K562 (cell line): ENCODE measurements around the gene GPC1. TPM values are rescaled to one million over a fixed set of nuclear protein-coding genes. Genes with fewer than 3 reads are reported as not detected.

ENCODE experiments used
- ATAC-seq: fragments of 200-7000 bp; cut with Tn5 transposase; 3 replicates; pipeline ENCODE4 v1.9.1; 2020; ENCODE audit warnings: moderate library complexity
- BruUV-seq: library from RNA; stranded (reverse); fragments of 400-500 nt; replicated peaks from 2 replicates; lab custom pipeline; 2021; lab: Mats Ljungman, UMichigan
- CTCF ChIA-PET: fragments of 300-600 bp; formaldehyde crosslinking; extraction: SDS; loops from one replicate; lab custom pipeline; 2021; ENCODE audit warnings: low intra/inter-chr PET ratio; lab: Yijun Ruan, JAX
- POLR2A ChIA-PET: fragments of 300-600, 350-650 bp; sonication (Branson Sonifier 250); formaldehyde crosslinking; extraction: SDS; loops from one replicate; lab custom pipeline; 2021; ENCODE audit warnings: antibody characterized with exemption, inconsistent platforms; lab: Yijun Ruan, JAX
- DNase-seq, 4 experiments: peaks; one replicate each; pipeline versions ENCODE4 v3.0.0 to v3.0.0-alpha.2; 2011 to 2018; ENCODE audit warnings: low spot score in 3 of 4, mixed read lengths in 3 of 4; ENCODE audit errors: extremely low read depth in 1 of 4
- FAIRE-seq: peaks from 2 replicates; lab custom pipeline; 2011; peaks lifted over from hg19 to GRCh38; lab: Jason Lieb, UNC
- H2AFZ ChIP-seq: 2 replicates; pipeline ENCODE4 v1.6.0; 2011; ENCODE audit warnings: low read depth, low read length, control low read depth, inconsistent platforms
- H3K27ac ChIP-seq: fragments of 200-600 bp; 3 replicates; pipeline ENCODE4 v1.8.0; 2011; ENCODE audit warnings: low read depth, mild to moderate bottlenecking, control low read depth, inconsistent platforms, low read length, moderate library complexity, mixed read lengths; ENCODE audit errors: extremely low read depth
- H3K27me3 ChIP-seq, 2 experiments: fragments of 300-600 bp in 1 of 2; 2 replicates in 1 of 2; 3 replicates in 1 of 2; pipeline versions ENCODE4 v1.6.0 to v1.8.0; 2011; ENCODE audit warnings: inconsistent platforms in 2 of 2, low read length in 2 of 2, mild to moderate bottlenecking in 1 of 2, mixed read lengths in 1 of 2, moderate library complexity in 1 of 2; ENCODE audit not compliant: control insufficient read depth in 2 of 2, insufficient read depth in 2 of 2
- H3K36me3 ChIP-seq: fragments of 300-600 bp; 3 replicates; pipeline ENCODE4 v1.8.0; 2011; ENCODE audit warnings: mild to moderate bottlenecking, low read length, inconsistent platforms; ENCODE audit not compliant: control insufficient read depth, insufficient read depth
- H3K4me1 ChIP-seq, 2 experiments: fragments of 200-600 bp in 1 of 2; replicated peaks in 1 of 2; 2 replicates in 1 of 2; 3 replicates in 1 of 2; pipeline versions ENCODE4 v1.5.1 to v1.8.0; 2011; ENCODE audit warnings: inconsistent platforms in 2 of 2, low read length in 2 of 2, mild to moderate bottlenecking in 1 of 2, mixed read lengths in 1 of 2, moderate library complexity in 1 of 2; ENCODE audit not compliant: control insufficient read depth in 2 of 2, insufficient read depth in 2 of 2
- H3K4me2 ChIP-seq: 2 replicates; pipeline ENCODE4 v1.6.1; 2011; ENCODE audit warnings: low read length, control low read depth, inconsistent platforms, mixed read lengths; ENCODE audit not compliant: insufficient read depth
- H3K4me3 ChIP-seq: fragments of 200-600 bp; sonication (generic), shearing (Covaris generic); 2 replicates; pipeline ENCODE4 v1.5.1; 2016; ENCODE audit warnings: control low read depth, inconsistent platforms
- H3K79me2 ChIP-seq: fragments of 200-600 bp; 3 replicates; pipeline ENCODE4 v1.8.0; 2011; ENCODE audit warnings: low read length, inconsistent platforms; ENCODE audit not compliant: control insufficient read depth, insufficient read depth
- H3K9ac ChIP-seq, 2 experiments: 2 replicates each; pipeline versions ENCODE4 v1.6.0 to v1.6.1; 2011; ENCODE audit warnings: low read depth in 2 of 2, low read length in 2 of 2, control low read depth in 1 of 2, inconsistent platforms in 1 of 2, mild to moderate bottlenecking in 1 of 2, mixed read lengths in 1 of 2; ENCODE audit not compliant: insufficient read depth in 1 of 2
- H3K9me1 ChIP-seq: one replicate; pipeline ENCODE4 v1.6.0; 2011; ENCODE audit warnings: inconsistent platforms, mild to moderate bottlenecking, low read length, moderate library complexity; ENCODE audit not compliant: control insufficient read depth, insufficient read depth
- H3K9me3 ChIP-seq: replicated peaks from 2 replicates; pipeline ENCODE4 v1.5.1; 2011; ENCODE audit warnings: low read depth, low read length, inconsistent platforms; ENCODE audit not compliant: control insufficient read depth, insufficient read depth
- H4K20me1 ChIP-seq: replicated peaks from 2 replicates; pipeline ENCODE4 v1.6.1; 2011; ENCODE audit warnings: low read length, inconsistent platforms, mixed read lengths; ENCODE audit not compliant: control insufficient read depth, insufficient read depth
- FOS ChIP-seq: IDR thresholded peaks from 3 replicates; pipeline ENCODE4 v1.6.1; 2011; ENCODE audit not compliant: insufficient read length; ENCODE audit errors: extremely low read depth
- HNRNPK ChIP-seq: fragments of 200-400 bp; formaldehyde crosslinking; IDR thresholded peaks from one replicate; pipeline ENCODE4 v1.6.1; 2018; ENCODE audit warnings: mild to moderate bottlenecking, low read depth, low read length; ENCODE audit not compliant: poor library complexity, severe bottlenecking
- NEUROD1 ChIP-seq: fragments of 150-350 bp; IDR thresholded peaks from 2 replicates; pipeline ENCODE4 v1.6.1; 2014; ENCODE audit warnings: borderline replicate concordance, low read length, low read depth; ENCODE audit not compliant: partially characterized antibody
- PHB2 ChIP-seq: fragments of 450-650 bp; IDR thresholded peaks from 2 replicates; pipeline ENCODE4 v1.6.1; 2017; ENCODE audit warnings: low read depth
- RNF219 ChIP-seq: fragments of 250-450 bp; sonication (Bioruptor Pico); IDR thresholded peaks from 2 replicates; pipeline ENCODE4 v1.5.0; 2022; ENCODE audit warnings: mild to moderate bottlenecking
- SP1 ChIP-seq: sonication (generic); formaldehyde crosslinking; IDR thresholded peaks from 2 replicates; pipeline ENCODE4 v1.8.1; 2022; ENCODE audit warnings: mild to moderate bottlenecking, missing genetic modification reagents
- STAT5A ChIP-seq: IDR thresholded peaks from 2 replicates; pipeline ENCODE4 v1.6.1; 2012; ENCODE audit warnings: low read length, inconsistent platforms, borderline replicate concordance
- ZBED1 ChIP-seq: IDR thresholded peaks from 2 replicates; pipeline ENCODE4 v1.6.1; 2014
- ZBTB17 ChIP-seq: fragments of 450-650 bp; formaldehyde crosslinking; IDR thresholded peaks from 2 replicates; pipeline ENCODE4 v1.4.0; 2020; ENCODE audit warnings: mild to moderate bottlenecking
- ZNF280B ChIP-seq: fragments of 250-450 bp; sonication (Bioruptor Pico); IDR thresholded peaks from 2 replicates; pipeline ENCODE4 v1.5.1; 2021; ENCODE audit warnings: mild to moderate bottlenecking
- ZNF583 ChIP-seq: fragments of 250-450 bp; sonication (Bioruptor Pico); IDR thresholded peaks from 2 replicates; pipeline ENCODE4 v1.4.0; 2020
- ZNF644 ChIP-seq: fragments of 200-800 bp; sonication (Bioruptor generic); IDR thresholded peaks from 2 replicates; pipeline ENCODE4 v1.6.1; 2016; ENCODE audit warnings: low read depth, missing genetic modification characterization, missing compliant biosample characterization
- WGBS: fragments of 100-300 bp; shearing (Covaris generic); methylation state at CpG from one replicate; pipeline ENCODE4 v1.1.6; 2016; ENCODE audit warnings: low coverage, mixed read lengths; ENCODE audit not compliant: insufficient coverage; ENCODE audit errors: missing lambda C conversion rate; 5-methylcytosine and 5-hydroxymethylcytosine counted together
- in situ Hi-C: fragments of 300-500 bp; cut with MboI; formaldehyde crosslinking; loops from 4 replicates; pipeline ENCODE4 v1.15.0; 2018; ENCODE audit warnings: inconsistent platforms, mixed read lengths
- intact Hi-C: fragments of 100-400 bp; cut with micrococcal nuclease; formaldehyde crosslinking; loops from 2 replicates; pipeline ENCODE4 v1.14.2; 2022
- polyA plus RNA-seq, 8 experiments: library from polyadenylated mRNA; depleted of rRNA in 4 of 8; stranded (reverse) in 5 of 8; unstranded in 3 of 8; fragments of >200 nt; fragmentation: Nextera tagmentation in 2 of 8; fragmentation: Illumina TruSeq in 1 of 8; extraction: Ambion mirVana in 2 of 8; extraction: Trizol in 1 of 8; gene quantifications; 2 replicates each; pipeline versions ENCODE4 v1.2.1 to v1.2.3, GENCODE V29; 2011 to 2014; ENCODE audit warnings: inconsistent platforms in 1 of 8, missing spikeins in 1 of 8
- total RNA-seq, 7 experiments: library from RNA; depleted of rRNA in 6 of 7; stranded (reverse); fragments of >200 nt in 6 of 7; fragmentation: Illumina TruSeq in 2 of 7; extraction: Trizol in 2 of 7; gene quantifications; 2 replicates each; pipeline versions ENCODE4 v1.2.1 to v1.2.3, GENCODE V29; 2011 to 2021; ENCODE audit warnings: low replicate concordance in 1 of 7

The GPC1 gene
- total and polyA plus RNA-seq, 9 of the 15 experiments (the other 6 are each of a cell fraction or from before 2014, with no cell fraction given), result 0.07 to 0.82 (median 0.14) TPM; not detected in 3

GRCh38 chr2:240429341-240429871, 6.1 kb upstream of the GPC1 start:
- BruUV-seq, result no TSS peak
- no peak for TF ChIP-seq NEUROD1
- TF ChIP-seq STAT5A, result no peak
- Histone ChIP-seq H3K4me1 (peaks cover 2 to 12% of the 10 kb centered on the region in 2 experiments; a peak in 3 of 5 replicates), H3K9ac (no peak overlapping the region), H2AFZ (no peak overlapping the region), H3K9me1 (peaks cover 2% of the 10 kb centered on the region), H3K9me3 (no peaks in the 10 kb centered on the region), H3K4me2 (no peak overlapping the region), H3K4me3 (no peak overlapping the region), H3K36me3 (no peaks in the 10 kb centered on the region), H3K27me3 (peaks cover 6 to 62% of the 10 kb centered on the region in 2 experiments; a peak in 4 of 5 replicates), H3K27ac (no peak overlapping the region), H3K79me2 (no peaks in the 10 kb centered on the region), H4K20me1 (0 out of 2 replicates have a peak, but pooled peaks cover 3% of the 10 kb centered on the region)
- DNase-seq (no peak), FAIRE-seq (no peak), ATAC-seq (no peak)
- 3% methylated on average over 7 of the region's 10 CpGs for WGBS
- CTCF ChIA-PET, result no interaction called here
- intact Hi-C loops (no loop called here), in situ Hi-C loops (no loop called here)
- POLR2A ChIA-PET, result interaction anchor here (0.9 kb wide), 1 partner anchor 22 kb away, joined by 3 read pairs; no protein-coding TSS in a partner anchor

GRCh38 chr2:240429872-240430491, 5.5 kb upstream of the GPC1 start:
- no TSS peak for BruUV-seq
- no peak overlapping the region for H2AFZ ChIP-seq
- no peak overlapping the region for H3K27ac ChIP-seq
- H3K4me1 ChIP-seq, result peaks cover 2 to 18% of the 10 kb centered on the region in 2 experiments; a peak in 3 of 5 replicates
- ChIA-PET CTCF (interaction anchor here (0.6 kb wide), 1 partner anchor 1330 kb away, joined by 3 read pairs; no protein-coding TSS in a partner anchor), POLR2A (interaction anchor here (0.9 kb wide), 1 partner anchor 22 kb away, joined by 3 read pairs; no protein-coding TSS in a partner anchor)
- in situ Hi-C loops (no loop called here), intact Hi-C loops (no loop called here)
- H3K4me2 ChIP-seq, result no peak overlapping the region
- FAIRE-seq (no peak), DNase-seq (no peak), ATAC-seq (no peak)
- peaks cover 6 to 57% of the 10 kb centered on the region in 2 experiments; a peak in 4 of 5 replicates for H3K27me3 ChIP-seq
- H3K9me1 ChIP-seq, result peaks cover 2% of the 10 kb centered on the region
- H4K20me1 ChIP-seq, result 0 out of 2 replicates have a peak, but pooled peaks cover 3% of the 10 kb centered on the region
- H3K9ac ChIP-seq, result no peak overlapping the region
- no peaks in the 10 kb centered on the region for H3K79me2 ChIP-seq
- WGBS, result 0% methylated on average over 1 of the region's 14 CpGs
- no peaks in the 10 kb centered on the region for H3K36me3 ChIP-seq
- H3K9me3 ChIP-seq, result no peaks in the 10 kb centered on the region
- H3K4me3 ChIP-seq, result no peak overlapping the region
- TF ChIP-seq ZNF583 (CRISPR knock-in tag) (no peak), ZNF644 (tag) (no peak), ZNF280B (no peak), ZBTB17 (CRISPR knock-in tag) (no peak), PHB2 (no peak), ZBED1 (no peak), SP1 (no peak), RNF219 (CRISPR knock-in tag) (no peak), FOS (no peak), HNRNPK (no peak)
